Inflammatory macrophage treated with lipopolysaccharide for 1 hour (primary cell): Measurements from ENCODE around the gene MTMR12.
"Not testable (repeated sequence)": the region's sequence is repeated elsewhere in the genome, so short reads cannot be mapped to it uniquely, and the experiment has no call there.

Source experiments
- DNase-seq, 2 donors: peaks; one replicate each; pipeline ENCODE4 v3.0.0-alpha.2; 2020 to 2022

Gene MTMR12

DNA sequence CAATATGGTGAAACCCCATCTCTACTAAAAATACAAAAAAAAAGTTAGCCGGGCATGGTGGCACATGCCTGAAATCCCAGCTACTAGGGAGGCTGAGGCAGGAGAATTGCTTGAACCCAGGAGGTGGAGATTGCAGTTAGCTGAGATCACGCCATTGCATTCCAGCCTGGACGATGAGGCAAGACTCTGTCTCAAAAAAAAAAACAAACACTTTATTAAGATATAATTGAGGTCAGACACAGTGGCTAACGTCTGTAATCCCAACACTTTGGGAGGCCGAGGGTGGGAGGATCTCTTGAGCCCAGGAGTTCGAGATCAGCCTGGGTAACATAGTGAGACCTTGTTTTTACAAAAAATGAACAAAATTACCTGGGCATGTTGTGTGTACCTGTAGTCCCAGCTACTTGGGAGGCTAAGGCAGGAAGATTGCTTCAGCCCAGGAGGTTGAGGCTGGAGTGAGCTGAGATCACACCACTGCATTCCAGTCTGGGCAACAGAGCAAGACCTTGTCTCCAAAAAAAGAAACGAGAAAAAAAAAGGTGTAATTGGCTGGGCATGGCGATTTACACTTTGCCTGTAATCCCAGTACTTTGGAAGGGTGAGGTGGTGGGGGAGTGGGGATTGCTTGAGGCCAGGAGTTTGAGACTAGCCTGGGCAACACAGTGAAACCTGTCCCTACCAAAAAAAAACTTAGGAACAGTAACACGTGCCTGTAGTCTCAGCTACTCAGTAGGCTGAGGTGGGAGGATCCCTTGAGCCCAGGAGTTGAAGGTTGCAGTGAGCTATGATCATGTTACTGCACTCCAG, 16.6 kb downstream of the MTMR12 start:
- DNase-seq, result not testable (repeated sequence)

GRCh38 chr5:32291591-32291990, 21.1 kb downstream of the MTMR12 start:
- no peak for DNase-seq

GRCh38 chr5:32290922-32291321, 21.8 kb downstream of the MTMR12 start:
- DNase-seq, result peak in 1 of 2 donors; percentile 26

DNA sequence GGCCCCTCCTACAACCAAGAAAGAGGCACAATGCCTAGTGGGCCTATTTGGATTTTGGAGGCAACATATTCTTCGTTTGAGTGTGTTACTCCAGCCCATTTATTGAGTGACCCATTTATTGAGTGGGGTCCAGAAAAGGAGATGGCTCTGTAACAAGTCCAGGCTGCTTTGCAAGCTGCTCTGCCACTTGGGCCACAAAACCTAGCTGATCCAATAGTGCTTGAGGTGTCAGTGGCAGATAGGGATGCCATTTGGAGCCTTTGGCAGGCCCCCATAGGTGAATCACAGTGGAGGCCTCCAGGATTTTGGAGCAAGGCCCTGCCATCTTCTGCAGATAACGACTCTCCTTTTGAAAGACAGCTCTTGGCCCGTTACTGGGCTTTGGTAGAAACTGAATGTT, 22.2 kb downstream of the MTMR12 start:
- not testable (repeated sequence) for DNase-seq

GRCh38 chr5:32289986-32290385, 22.8 kb downstream of the MTMR12 start:
- not testable (repeated sequence) for DNase-seq

DNA sequence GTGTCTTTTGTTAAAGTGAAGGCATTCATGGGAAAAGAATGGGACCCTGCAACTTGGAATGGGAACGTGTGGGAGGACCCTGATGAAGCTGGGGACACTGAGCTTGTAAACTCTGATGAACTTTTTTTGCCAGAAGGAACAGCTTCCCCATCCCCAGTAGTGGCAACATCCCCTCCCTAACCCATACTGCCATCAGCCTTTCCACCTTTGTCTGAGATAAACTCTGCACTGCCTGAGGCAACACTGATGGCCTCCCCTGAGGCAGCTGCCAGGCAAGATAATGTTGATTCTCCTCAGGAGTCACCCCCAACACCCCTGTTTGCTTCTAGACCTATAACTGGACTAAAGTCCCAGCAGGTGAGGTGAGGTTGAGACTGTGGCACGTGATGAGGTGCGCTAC, 24.6 kb downstream of the MTMR12 start:
- not testable (repeated sequence) for DNase-seq

DNA sequence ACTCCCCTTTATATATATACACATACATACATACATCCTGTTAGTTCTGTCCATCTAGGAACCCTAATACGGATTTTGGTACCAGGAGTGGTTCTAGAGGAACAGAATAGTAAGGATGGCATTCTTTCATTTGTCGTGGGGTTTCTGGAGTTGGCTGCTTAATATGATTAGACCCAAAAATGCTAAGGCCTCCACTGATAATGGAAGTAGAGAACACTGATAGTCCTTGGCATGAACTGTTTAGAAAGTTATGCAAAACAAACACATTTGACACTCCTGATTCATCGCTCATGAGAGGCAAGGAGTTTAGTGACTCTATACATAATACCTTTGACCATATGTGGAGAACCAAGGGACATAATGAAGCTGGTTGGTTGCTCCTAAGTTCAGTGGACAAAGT, 25.2 kb downstream of the MTMR12 start:
- DNase-seq, result not testable (repeated sequence)

GRCh38 chr5:32285510-32286138, 27.1 kb downstream of the MTMR12 start:
- no peak for DNase-seq

GRCh38 chr5:32283539-32284377, 29.0 kb downstream of the MTMR12 start:
- no peak for DNase-seq

DNA sequence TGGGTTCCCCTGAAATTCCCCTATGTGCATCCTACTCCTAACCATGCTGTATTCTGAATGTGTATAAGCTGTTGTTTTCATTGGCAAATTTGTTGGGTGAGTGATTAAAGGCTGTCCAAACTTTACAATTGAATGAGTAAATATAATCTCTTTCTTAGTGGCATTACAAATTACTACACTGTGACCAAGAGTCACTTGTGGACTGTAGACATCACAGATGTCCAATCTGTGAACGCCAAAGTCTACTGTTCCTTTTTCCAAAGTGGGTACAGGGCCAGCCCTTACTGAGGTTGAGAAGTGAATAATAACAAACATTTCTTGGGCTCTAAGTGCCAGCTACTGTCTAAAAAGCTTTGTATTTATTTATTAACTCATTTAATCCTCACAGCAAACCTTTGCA, 29.7 kb downstream of the MTMR12 start:
- no peak for DNase-seq

GRCh38 chr5:32282633-32283032, 30.1 kb downstream of the MTMR12 start:
- DNase-seq, result no peak

GRCh38 chr5:32281378-32282133, 31.2 kb downstream of the MTMR12 start:
- not testable (repeated sequence) for DNase-seq

- no peak for DNase-seq
These were observed 32.1 kb downstream of the MTMR12 start for GRCh38 chr5:32280656-32281081.

- no peak for DNase-seq
These were observed 33.0 kb downstream of the MTMR12 start for GRCh38 chr5:32279786-32280185.

GRCh38 chr5:32279223-32279622, 33.5 kb downstream of the MTMR12 start:
- no peak for DNase-seq

- no peak for DNase-seq
These were observed 34.3 kb downstream of the MTMR12 start for GRCh38 chr5:32278406-32278805.

DNA sequence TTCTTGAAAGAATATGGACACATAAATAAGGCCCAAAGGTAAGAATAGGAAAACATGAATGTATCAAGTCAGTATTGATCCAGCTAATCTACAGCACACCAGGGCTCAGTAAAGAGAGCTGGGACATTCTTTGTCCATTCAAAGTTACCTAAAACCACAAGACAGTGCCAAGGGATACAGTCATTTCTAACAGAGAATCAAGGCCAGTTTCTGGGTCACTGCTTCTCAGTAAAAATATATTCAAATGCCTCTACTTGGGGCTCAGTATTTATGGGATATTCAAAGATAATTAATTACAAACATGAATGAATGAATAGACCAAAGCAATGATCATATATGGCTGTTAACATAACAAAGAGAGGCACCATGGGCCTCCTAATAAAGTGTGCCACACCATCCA, 34.9 kb downstream of the MTMR12 start:
- DNase-seq, result no peak

DNA sequence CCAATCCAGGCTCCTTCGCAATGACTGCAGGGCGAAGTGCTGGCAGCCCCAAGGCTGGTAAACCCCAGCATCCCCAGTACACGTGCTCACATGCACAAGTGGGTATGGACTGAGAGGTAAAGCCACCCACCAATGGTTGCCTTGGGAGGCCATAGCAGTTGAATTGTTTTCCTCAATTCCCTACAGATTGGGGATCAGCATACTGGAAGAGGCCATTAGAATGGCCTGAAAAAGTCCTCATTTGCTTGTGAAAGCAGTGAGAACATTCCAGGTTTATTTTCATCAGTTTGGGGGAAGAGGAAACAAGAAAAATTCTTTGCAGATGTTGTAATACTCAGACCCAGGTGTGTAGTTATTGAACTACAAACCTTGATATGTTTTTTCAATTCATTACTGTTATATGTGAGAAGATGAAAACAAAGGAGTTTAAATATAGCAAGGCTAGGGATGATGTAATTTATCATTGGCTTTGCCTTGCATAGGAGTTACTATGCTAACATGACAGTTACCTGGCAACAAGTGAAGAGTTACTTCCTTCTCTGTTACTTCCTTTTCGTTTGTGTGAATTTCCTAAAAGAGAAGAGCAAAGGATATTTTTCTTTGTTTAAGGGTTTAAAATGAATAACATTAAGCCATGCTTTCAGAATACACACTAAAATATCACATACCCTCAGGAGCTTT, 36.4 kb downstream of the MTMR12 start:
- DNase-seq, result peak; percentile 27 to 48

- DNase-seq, result no peak
These were observed 37.4 kb downstream of the MTMR12 start for GRCh38 chr5:32275396-32275741.

GRCh38 chr5:32274548-32275395, 38.0 kb downstream of the MTMR12 start:
- DNase-seq, result no peak

- DNase-seq, result no peak
These were observed 38.9 kb downstream of the MTMR12 start for GRCh38 chr5:32273821-32274220.
